DND-41 (cell line): ENCODE measurements around the gene PRTFDC1.
"Not testable (repeated sequence)": the region's sequence is repeated elsewhere in the genome, so short reads cannot be mapped to it uniquely, and the experiment has no call there.

Source experiments
- CTCF ChIP-seq: IDR thresholded peaks from 2 replicates; pipeline ENCODE4 v1.5.1; 2012; ENCODE audit warnings: borderline replicate concordance, low read length, moderate library complexity, mild to moderate bottlenecking; ENCODE audit not compliant: poor library complexity, severe bottlenecking; ENCODE audit errors: extremely low read depth
- EZH2 ChIP-seq: IDR thresholded peaks from 3 replicates; pipeline ENCODE4 v1.6.1; 2012; ENCODE audit warnings: borderline replicate concordance, low read depth, mild to moderate bottlenecking, moderate library complexity, low read length, inconsistent platforms; ENCODE audit not compliant: severe bottlenecking

GRCh38 chr10:24919629-24920028 is 32.8 kb downstream of the PRTFDC1 start:
- not testable (repeated sequence) for TF ChIP-seq CTCF, EZH2
